Measurements from ENCODE around the gene RPL36.
"Not testable (repeated sequence)": the region's sequence is repeated elsewhere in the genome, so short reads cannot be mapped to it uniquely, and the experiment has no call there.

The RPL36 gene

DNA sequence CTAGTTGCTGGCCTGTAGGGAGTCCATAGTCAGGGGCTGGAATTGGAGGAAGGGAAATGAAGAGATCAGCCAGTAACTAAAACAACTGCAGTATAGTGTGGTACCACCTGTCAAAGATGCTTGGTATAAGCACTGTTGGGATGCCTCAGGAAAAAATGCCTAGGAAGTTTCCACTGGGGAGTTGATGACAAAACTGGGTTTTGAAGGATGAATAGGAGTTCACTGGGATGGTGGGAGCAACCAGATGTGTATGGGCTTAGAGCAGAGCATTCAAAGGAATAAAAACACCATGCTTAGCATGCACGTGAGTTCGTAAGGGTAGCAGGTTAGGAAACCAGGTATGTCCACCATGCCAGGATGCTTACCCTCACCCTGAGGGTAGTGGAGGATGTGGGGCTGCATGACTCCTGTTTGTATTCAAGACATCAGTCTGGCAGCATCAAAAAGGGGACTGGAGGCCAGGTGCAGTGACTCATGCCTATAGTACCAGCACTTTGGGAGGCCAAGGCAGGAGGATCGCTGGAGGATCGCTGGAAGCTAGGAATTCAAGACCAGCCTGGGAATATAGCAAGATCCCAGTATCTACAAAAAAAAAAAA is 37.5 kb downstream of the RPL36 start:
- no peak for FAIRE-seq
- no peak for DNase-seq (ENCODE audit: insufficient read length, low spot score)
- no peak for TF ChIP-seq PAX5 (IDR thresholded peaks at IDR 0.05; ENCODE audit: insufficient read depth, low read length, severe bottlenecking)
- no peak for TF ChIP-seq SPI1 (IDR thresholded peaks at IDR 0.05; ENCODE audit: low read depth, low read length)
- TF ChIP-seq POLR2A (IDR thresholded peaks at IDR 0.05; ENCODE audit: low read depth, low read length), result no peak
- no peak for TF ChIP-seq TAF1 (IDR thresholded peaks at IDR 0.05; ENCODE audit: low read depth, low read length)
- TF ChIP-seq POLR2AphosphoS5 (IDR thresholded peaks at IDR 0.05; ENCODE audit: low read depth, low read length), result no peak
- TF ChIP-seq POU2F2 (IDR thresholded peaks at IDR 0.05; ENCODE audit: low read depth, low read length), result no peak

GRCh38 chr19:5733172-5733571 is 43.1 kb downstream of the RPL36 start:
- DNase-seq (ENCODE audit: insufficient read length, low spot score); FAIRE-seq: not testable (repeated sequence)

GRCh38 chr19:5738423-5738822 is 48.3 kb downstream of the RPL36 start:
- no peak for TF ChIP-seq TAF1 (IDR thresholded peaks at IDR 0.05; ENCODE audit: low read depth, low read length)
- TF ChIP-seq PAX5 (IDR thresholded peaks at IDR 0.05; ENCODE audit: insufficient read depth, low read length, severe bottlenecking), result no peak
- no peak for TF ChIP-seq POU2F2 (IDR thresholded peaks at IDR 0.05; ENCODE audit: low read depth, low read length)
- TF ChIP-seq POLR2AphosphoS5 (IDR thresholded peaks at IDR 0.05; ENCODE audit: low read depth, low read length), result no peak
- no peak for TF ChIP-seq SPI1 (IDR thresholded peaks at IDR 0.05; ENCODE audit: low read depth, low read length)
- no peak for TF ChIP-seq POLR2A (IDR thresholded peaks at IDR 0.05; ENCODE audit: low read depth, low read length)
- FAIRE-seq, result no peak
- DNase-seq (ENCODE audit: insufficient read length, low spot score), result no peak

Data from GM12891 (cell line).